Right lobe of liver (tissue), 4 donors: ENCODE results near the gene TMEM92.

Source experiments
- POLR2A ChIP-seq: fragments of 450-650 bp; IDR thresholded peaks from one replicate; pipeline ENCODE4 v1.6.1; 2017; ENCODE audit warnings: antibody characterized with exemption, mild to moderate bottlenecking
- TF ChIP-seq, protein P1 (sequence below), 4 donors: fragments of 200-600 bp in 3 of 4; fragments of 450-650 bp in 1 of 4; IDR thresholded peaks; one replicate each; pipeline versions ENCODE4 v1.5.1 to v1.8.0; 2016 to 2022; ENCODE audit warnings: antibody characterized with exemption in 4 of 4, mild to moderate bottlenecking in 2 of 4
- donor health status: DM: no; HTN: no; CAD: no.
- donor health status: DM: no; HTN: no; CAD: no.
- donor health status: DM: no; HTN: yes; CAD: no.

DNA sequence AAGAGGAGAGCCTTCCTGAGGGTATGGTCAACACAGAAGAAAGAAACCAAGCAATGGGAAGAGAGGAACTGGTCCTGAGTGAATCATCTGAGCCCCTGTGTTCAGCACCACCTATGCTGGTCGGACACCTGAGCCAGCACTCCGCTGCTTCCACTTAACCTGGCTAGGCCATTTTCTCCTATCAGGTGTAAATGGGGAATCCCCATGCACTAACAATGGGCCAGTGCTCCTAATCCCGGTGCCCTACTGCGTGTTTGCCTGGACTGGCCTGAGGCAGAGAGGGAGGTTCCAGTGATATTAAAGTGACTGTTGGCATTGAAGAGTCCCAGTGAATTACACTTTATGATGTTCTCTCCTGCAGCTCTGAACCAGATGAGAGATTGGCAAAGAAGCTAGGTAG lies 37.2 kb downstream of the TMEM92 start:
- no peak for TF ChIP-seq POLR2A
- TF ChIP-seq, protein P1, sequence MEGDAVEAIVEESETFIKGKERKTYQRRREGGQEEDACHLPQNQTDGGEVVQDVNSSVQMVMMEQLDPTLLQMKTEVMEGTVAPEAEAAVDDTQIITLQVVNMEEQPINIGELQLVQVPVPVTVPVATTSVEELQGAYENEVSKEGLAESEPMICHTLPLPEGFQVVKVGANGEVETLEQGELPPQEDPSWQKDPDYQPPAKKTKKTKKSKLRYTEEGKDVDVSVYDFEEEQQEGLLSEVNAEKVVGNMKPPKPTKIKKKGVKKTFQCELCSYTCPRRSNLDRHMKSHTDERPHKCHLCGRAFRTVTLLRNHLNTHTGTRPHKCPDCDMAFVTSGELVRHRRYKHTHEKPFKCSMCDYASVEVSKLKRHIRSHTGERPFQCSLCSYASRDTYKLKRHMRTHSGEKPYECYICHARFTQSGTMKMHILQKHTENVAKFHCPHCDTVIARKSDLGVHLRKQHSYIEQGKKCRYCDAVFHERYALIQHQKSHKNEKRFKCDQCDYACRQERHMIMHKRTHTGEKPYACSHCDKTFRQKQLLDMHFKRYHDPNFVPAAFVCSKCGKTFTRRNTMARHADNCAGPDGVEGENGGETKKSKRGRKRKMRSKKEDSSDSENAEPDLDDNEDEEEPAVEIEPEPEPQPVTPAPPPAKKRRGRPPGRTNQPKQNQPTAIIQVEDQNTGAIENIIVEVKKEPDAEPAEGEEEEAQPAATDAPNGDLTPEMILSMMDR (IDR thresholded peaks at IDR 0.05): no peak
